ENCODE data around the gene RAD54L.

Gene RAD54L

DNA sequence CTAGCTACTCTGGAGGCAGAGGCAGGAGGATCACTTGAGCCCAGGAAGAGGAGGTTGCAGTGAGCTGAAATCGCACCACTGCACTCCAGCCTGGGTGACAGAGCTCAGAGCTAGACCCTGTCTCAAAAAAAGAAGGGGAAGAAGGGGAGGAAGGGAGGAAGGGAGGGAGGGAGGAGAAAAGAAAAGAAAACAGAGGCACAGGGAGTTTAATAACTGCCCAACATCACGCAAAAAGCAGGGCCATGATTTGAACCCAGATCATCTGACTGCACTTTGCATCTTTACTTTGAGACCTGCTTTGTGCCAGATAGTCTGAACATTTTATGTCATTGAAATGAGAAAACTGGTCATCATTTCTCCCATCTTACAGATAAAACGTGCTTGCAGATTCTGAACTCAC is 42.4 kb upstream of the RAD54L start:
- H3K56ac ChIP-seq (ENCODE audit: low read length), result no peak overlapping the region
- H3K4me1 ChIP-seq (ENCODE audit: control insufficient read depth, low read depth, low read length), result no peaks in the 10 kb centered on the region
- no peak overlapping the region for H3K4me2 ChIP-seq (ENCODE audit: low read length)
- no peak overlapping the region for H4K5ac ChIP-seq (ENCODE audit: low read length)
- H2BK5ac ChIP-seq (ENCODE audit: low read length), result no peak overlapping the region
- H3K23ac ChIP-seq (ENCODE audit: low read length), result no peak overlapping the region
- no peak overlapping the region for H2BK120ac ChIP-seq (ENCODE audit: low read depth, low read length)
- peaks cover 3% of the 10 kb centered on the region for H3K79me1 ChIP-seq (ENCODE audit: low read length)
- no peak overlapping the region for H4K8ac ChIP-seq (ENCODE audit: low read depth, low read length)
- DNase-seq, result no peak
- no peaks in the 10 kb centered on the region for H3K27me3 ChIP-seq (ENCODE audit: insufficient read depth, low read length, poor library complexity)
- H2BK15ac ChIP-seq (replicated peaks; ENCODE audit: low read depth), result no peak overlapping the region
- H3K9ac ChIP-seq (ENCODE audit: low read length), result no peak overlapping the region
- no peak overlapping the region for H3K18ac ChIP-seq (ENCODE audit: low read length)
- H2AK5ac ChIP-seq (ENCODE audit: low read length), result no peak overlapping the region
- no peak overlapping the region for H3K4ac ChIP-seq (ENCODE audit: low read depth, low read length)
- no peak overlapping the region for H3K4me3 ChIP-seq (ENCODE audit: low read length)
- H3K27ac ChIP-seq (ENCODE audit: low read depth, low read length), result no peak overlapping the region
- no peaks in the 10 kb centered on the region for H3K79me2 ChIP-seq (ENCODE audit: control insufficient read depth, insufficient read depth, low read length)
- no peaks in the 10 kb centered on the region for H3K36me3 ChIP-seq (ENCODE audit: control insufficient read depth, insufficient read depth, low read length)
- WGBS (ENCODE audit: extremely low coverage, insufficient coverage, low lambda C conversion rate), result no CpG with 5 or more reads among the region's 3 CpGs

DNA sequence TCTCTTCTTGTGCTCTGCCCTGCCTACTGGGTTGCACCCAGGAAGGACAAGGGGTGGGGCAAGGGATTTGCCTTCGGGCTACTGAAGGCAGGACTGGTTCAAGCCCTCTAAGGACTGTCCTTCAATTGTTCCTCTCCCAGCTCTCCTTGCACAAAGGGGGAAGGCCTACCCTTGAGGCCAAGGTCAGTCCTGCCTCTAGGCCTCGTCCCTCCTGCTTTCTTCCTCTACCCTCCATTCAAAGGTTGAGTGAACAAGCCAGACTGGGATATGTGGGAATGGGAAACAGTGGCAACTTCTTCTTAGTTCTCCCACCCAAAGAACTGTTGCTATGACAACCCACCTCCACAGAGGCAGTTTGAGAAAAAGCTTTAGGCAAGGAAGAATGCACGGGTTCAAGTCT is 41.8 kb upstream of the RAD54L start:
- DNase-seq, result no peak
- no peak overlapping the region for H2BK5ac ChIP-seq (ENCODE audit: low read length)
- no peak overlapping the region for H4K8ac ChIP-seq (ENCODE audit: low read depth, low read length)
- H2AK5ac ChIP-seq (ENCODE audit: low read length), result no peak overlapping the region
- H3K27me3 ChIP-seq (ENCODE audit: insufficient read depth, low read length, poor library complexity), result no peaks in the 10 kb centered on the region
- no peak overlapping the region for H3K27ac ChIP-seq (ENCODE audit: low read depth, low read length)
- H3K4me1 ChIP-seq (ENCODE audit: control insufficient read depth, low read depth, low read length), result no peaks in the 10 kb centered on the region
- H3K36me3 ChIP-seq (ENCODE audit: control insufficient read depth, insufficient read depth, low read length), result no peaks in the 10 kb centered on the region
- H3K56ac ChIP-seq (ENCODE audit: low read length), result no peak overlapping the region
- H3K9ac ChIP-seq (ENCODE audit: low read length), result no peak overlapping the region
- H3K4me3 ChIP-seq (ENCODE audit: low read length), result no peak overlapping the region
- no peak overlapping the region for H2BK120ac ChIP-seq (ENCODE audit: low read depth, low read length)
- peaks cover 3% of the 10 kb centered on the region for H3K79me1 ChIP-seq (ENCODE audit: low read length)
- no peak overlapping the region for H3K4me2 ChIP-seq (ENCODE audit: low read length)
- H2BK15ac ChIP-seq (replicated peaks; ENCODE audit: low read depth), result no peak overlapping the region
- no peak overlapping the region for H3K4ac ChIP-seq (ENCODE audit: low read depth, low read length)
- H3K79me2 ChIP-seq (ENCODE audit: control insufficient read depth, insufficient read depth, low read length), result no peaks in the 10 kb centered on the region
- H4K5ac ChIP-seq (ENCODE audit: low read length), result no peak overlapping the region
- H3K23ac ChIP-seq (ENCODE audit: low read length), result no peak overlapping the region
- no CpG with 5 or more reads among the region's 3 CpGs for whole genome bisulfite sequencing (ENCODE audit: extremely low coverage, insufficient coverage, low lambda C conversion rate)
- no peak overlapping the region for H3K18ac ChIP-seq (ENCODE audit: low read length)

DNA sequence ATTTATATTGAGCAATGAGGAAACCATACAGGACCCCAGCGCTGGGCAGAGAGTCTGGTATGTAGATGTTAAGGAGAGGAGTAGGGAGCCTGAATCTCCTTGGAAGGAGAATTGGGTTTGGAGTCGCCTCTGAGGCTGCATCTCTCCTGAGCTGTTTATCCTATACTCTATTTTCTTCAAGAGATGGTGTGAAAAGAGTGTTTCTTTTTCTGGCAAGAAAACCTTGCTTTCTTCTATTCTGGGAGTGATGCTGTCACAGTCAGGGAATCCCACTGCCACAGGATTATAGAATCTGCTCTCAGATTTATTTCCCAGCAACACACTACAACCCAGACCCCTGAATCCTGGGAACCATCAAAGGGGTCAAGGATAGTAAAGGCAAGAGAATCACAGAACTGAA is 41.2 kb upstream of the RAD54L start:
- no peaks in the 10 kb centered on the region for H3K36me3 ChIP-seq (ENCODE audit: control insufficient read depth, insufficient read depth, low read length)
- no peak overlapping the region for H2BK5ac ChIP-seq (ENCODE audit: low read length)
- H2AK5ac ChIP-seq (ENCODE audit: low read length), result no peak overlapping the region
- H3K27me3 ChIP-seq (ENCODE audit: insufficient read depth, low read length, poor library complexity), result no peaks in the 10 kb centered on the region
- no peak overlapping the region for H2BK120ac ChIP-seq (ENCODE audit: low read depth, low read length)
- no peaks in the 10 kb centered on the region for H3K4me1 ChIP-seq (ENCODE audit: control insufficient read depth, low read depth, low read length)
- H3K27ac ChIP-seq (ENCODE audit: low read depth, low read length), result no peak overlapping the region
- H3K79me1 ChIP-seq (ENCODE audit: low read length), result peaks cover 3% of the 10 kb centered on the region
- no peak overlapping the region for H3K4me2 ChIP-seq (ENCODE audit: low read length)
- WGBS (ENCODE audit: extremely low coverage, insufficient coverage, low lambda C conversion rate), result no CpG with 5 or more reads among the region's 2 CpGs
- no peak overlapping the region for H3K56ac ChIP-seq (ENCODE audit: low read length)
- H3K18ac ChIP-seq (ENCODE audit: low read length), result no peak overlapping the region
- no peak overlapping the region for H3K4me3 ChIP-seq (ENCODE audit: low read length)
- H4K5ac ChIP-seq (ENCODE audit: low read length), result no peak overlapping the region
- DNase-seq, result no peak
- H3K23ac ChIP-seq (ENCODE audit: low read length), result no peak overlapping the region
- no peak overlapping the region for H3K4ac ChIP-seq (ENCODE audit: low read depth, low read length)
- H2BK15ac ChIP-seq (replicated peaks; ENCODE audit: low read depth), result no peak overlapping the region
- no peaks in the 10 kb centered on the region for H3K79me2 ChIP-seq (ENCODE audit: control insufficient read depth, insufficient read depth, low read length)
- no peak overlapping the region for H4K8ac ChIP-seq (ENCODE audit: low read depth, low read length)
- H3K9ac ChIP-seq (ENCODE audit: low read length), result no peak overlapping the region

DNA sequence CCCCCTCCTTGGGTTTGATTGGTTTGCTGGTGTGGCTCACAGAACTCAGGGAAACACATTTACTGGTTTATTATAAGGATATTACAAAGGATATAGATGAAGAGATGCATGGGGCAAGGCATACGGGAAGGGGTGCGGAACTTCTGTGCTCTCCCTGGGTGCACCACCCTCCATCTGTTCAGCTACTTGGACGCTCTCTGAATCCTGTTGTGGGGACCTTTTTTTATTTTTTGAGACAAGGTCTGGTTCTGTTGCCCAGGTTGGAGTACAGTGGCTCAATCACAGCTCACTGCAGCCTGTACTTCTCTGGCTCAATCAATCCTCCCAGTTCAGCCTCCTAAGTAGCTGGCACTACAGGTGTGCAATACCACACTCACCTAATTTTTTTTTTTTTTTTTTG is 37.0 kb upstream of the RAD54L start:
- H4K5ac ChIP-seq (ENCODE audit: low read length), result no peak overlapping the region
- no peaks in the 10 kb centered on the region for H3K79me1 ChIP-seq (ENCODE audit: low read length)
- no peak overlapping the region for H3K4me2 ChIP-seq (ENCODE audit: low read length)
- H3K79me2 ChIP-seq (ENCODE audit: control insufficient read depth, insufficient read depth, low read length), result no peaks in the 10 kb centered on the region
- DNase-seq, result no peak
- H4K8ac ChIP-seq (ENCODE audit: low read depth, low read length), result no peak overlapping the region
- H2BK15ac ChIP-seq (replicated peaks; ENCODE audit: low read depth), result no peak overlapping the region
- H3K18ac ChIP-seq (ENCODE audit: low read length), result no peak overlapping the region
- H3K56ac ChIP-seq (ENCODE audit: low read length), result no peak overlapping the region
- no peak overlapping the region for H2AK5ac ChIP-seq (ENCODE audit: low read length)
- no peaks in the 10 kb centered on the region for H3K4me1 ChIP-seq (ENCODE audit: control insufficient read depth, low read depth, low read length)
- H2BK5ac ChIP-seq (ENCODE audit: low read length), result no peak overlapping the region
- H2BK120ac ChIP-seq (ENCODE audit: low read depth, low read length), result no peak overlapping the region
- H3K4ac ChIP-seq (ENCODE audit: low read depth, low read length), result no peak overlapping the region
- no CpG with 5 or more reads among the region's 3 CpGs for WGBS (ENCODE audit: extremely low coverage, insufficient coverage, low lambda C conversion rate)
- no peak overlapping the region for H3K9ac ChIP-seq (ENCODE audit: low read length)
- H3K27me3 ChIP-seq (ENCODE audit: insufficient read depth, low read length, poor library complexity), result no peaks in the 10 kb centered on the region
- H3K27ac ChIP-seq (ENCODE audit: low read depth, low read length), result no peak overlapping the region
- no peak overlapping the region for H3K4me3 ChIP-seq (ENCODE audit: low read length)
- H3K36me3 ChIP-seq (ENCODE audit: control insufficient read depth, insufficient read depth, low read length), result no peaks in the 10 kb centered on the region
- H3K23ac ChIP-seq (ENCODE audit: low read length), result no peak overlapping the region

DNA sequence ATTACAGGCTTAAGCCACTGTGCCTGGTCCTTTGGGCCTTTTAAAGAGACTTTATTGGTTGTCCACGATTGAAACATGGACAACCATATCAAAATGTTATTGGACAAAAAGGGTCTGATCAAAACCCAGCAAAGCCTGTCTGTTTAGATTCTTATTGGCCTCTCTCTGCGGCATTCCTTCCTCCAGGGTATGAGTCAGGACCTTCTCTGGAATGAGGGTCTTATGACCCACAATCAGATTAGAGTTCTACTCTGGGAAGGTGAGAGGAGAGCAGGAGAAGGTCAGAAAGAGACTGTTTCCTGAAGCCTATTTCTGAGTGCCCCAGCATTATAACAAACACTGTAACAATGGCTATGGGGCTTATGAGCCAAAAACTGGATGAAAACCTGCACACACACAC is 36.5 kb upstream of the RAD54L start:
- Histone ChIP-seq H3K27me3 (ENCODE audit: insufficient read depth, low read length, poor library complexity) (no peaks in the 10 kb centered on the region), H2BK15ac (replicated peaks; ENCODE audit: low read depth) (no peak overlapping the region), H3K18ac (ENCODE audit: low read length) (no peak overlapping the region), H3K9ac (ENCODE audit: low read length) (no peak overlapping the region), H2BK120ac (ENCODE audit: low read depth, low read length) (no peak overlapping the region), H2AK5ac (ENCODE audit: low read length) (no peak overlapping the region), H4K8ac (ENCODE audit: low read depth, low read length) (no peak overlapping the region), H3K56ac (ENCODE audit: low read length) (no peak overlapping the region), H3K79me2 (ENCODE audit: control insufficient read depth, insufficient read depth, low read length) (no peaks in the 10 kb centered on the region), H3K23ac (ENCODE audit: low read length) (no peak overlapping the region), H3K4ac (ENCODE audit: low read depth, low read length) (no peak overlapping the region), H4K5ac (ENCODE audit: low read length) (no peak overlapping the region), H3K4me3 (ENCODE audit: low read length) (no peak overlapping the region), H3K27ac (ENCODE audit: low read depth, low read length) (no peak overlapping the region), H3K36me3 (ENCODE audit: control insufficient read depth, insufficient read depth, low read length) (no peaks in the 10 kb centered on the region), H2BK5ac (ENCODE audit: low read length) (no peak overlapping the region), H3K79me1 (ENCODE audit: low read length) (no peaks in the 10 kb centered on the region), H3K4me2 (ENCODE audit: low read length) (no peak overlapping the region), H3K4me1 (ENCODE audit: control insufficient read depth, low read depth, low read length) (no peaks in the 10 kb centered on the region)
- WGBS (ENCODE audit: extremely low coverage, insufficient coverage, low lambda C conversion rate), result no CpG with 5 or more reads among the region's 2 CpGs
- DNase-seq, result peak; percentile 56

DNA sequence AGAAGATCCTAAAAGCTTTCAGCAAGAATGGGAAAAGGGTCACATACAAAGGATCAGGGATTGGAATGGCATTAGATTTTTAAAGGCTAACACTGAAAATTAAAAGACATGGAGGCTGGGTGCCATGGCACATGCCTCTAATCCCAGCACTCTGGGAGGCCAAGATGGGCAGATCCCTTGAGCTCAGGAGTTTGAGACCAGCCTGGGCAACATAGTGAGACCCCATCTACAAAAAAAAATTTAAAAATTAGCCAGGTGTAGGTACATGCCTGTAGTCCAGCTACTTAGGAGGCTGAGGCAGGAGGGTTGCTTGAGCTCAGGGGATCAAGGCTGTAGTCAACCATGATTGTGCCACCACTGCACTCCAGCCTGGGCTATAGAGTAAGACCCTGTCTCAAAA is 32.1 kb upstream of the RAD54L start:
- Histone ChIP-seq H3K4me2 (ENCODE audit: low read length) (no peak overlapping the region), H3K4ac (ENCODE audit: low read depth, low read length) (no peak overlapping the region), H3K18ac (ENCODE audit: low read length) (no peak overlapping the region), H3K27me3 (ENCODE audit: insufficient read depth, low read length, poor library complexity) (no peaks in the 10 kb centered on the region), H2BK120ac (ENCODE audit: low read depth, low read length) (no peak overlapping the region), H3K27ac (ENCODE audit: low read depth, low read length) (no peak overlapping the region), H2BK5ac (ENCODE audit: low read length) (no peak overlapping the region), H2BK15ac (replicated peaks; ENCODE audit: low read depth) (no peak overlapping the region), H3K56ac (ENCODE audit: low read length) (no peak overlapping the region), H2AK5ac (ENCODE audit: low read length) (no peak overlapping the region), H4K8ac (ENCODE audit: low read depth, low read length) (no peak overlapping the region), H3K4me3 (ENCODE audit: low read length) (no peak overlapping the region), H4K5ac (ENCODE audit: low read length) (no peak overlapping the region), H3K23ac (ENCODE audit: low read length) (no peak overlapping the region), H3K36me3 (ENCODE audit: control insufficient read depth, insufficient read depth, low read length) (no peaks in the 10 kb centered on the region), H3K79me2 (ENCODE audit: control insufficient read depth, insufficient read depth, low read length) (no peaks in the 10 kb centered on the region), H3K4me1 (ENCODE audit: control insufficient read depth, low read depth, low read length) (no peaks in the 10 kb centered on the region), H3K79me1 (ENCODE audit: low read length) (no peaks in the 10 kb centered on the region), H3K9ac (ENCODE audit: low read length) (no peak overlapping the region)
- no peak for DNase-seq
